Thyroid gland (tissue), 4 donors: ENCODE measurements around the gene P2RY1. TPM values are rescaled to one million over a fixed set of nuclear protein-coding genes. Genes with fewer than 3 reads are reported as not detected.
"Not testable (repeated sequence)": the region's sequence is repeated elsewhere in the genome, so short reads cannot be mapped to it uniquely, and the experiment has no call there.

Experiments used
- DNase-seq, 2 donors: peaks; one replicate each; pipeline ENCODE4 v3.0.0-alpha.2; 2019
- H3K27ac ChIP-seq, 3 donors: fragments of 200-600 bp; sonication (generic); 1 replicate in 2 of 3; 2 replicates in 1 of 3; pipeline ENCODE4 v1.5.1; 2016 to 2019; ENCODE audit warnings: mild to moderate bottlenecking in 1 of 3, moderate library complexity in 1 of 3
- H3K27me3 ChIP-seq: fragments of 200-600 bp; sonication (generic); one replicate; pipeline ENCODE4 v1.5.1; 2019
- H3K36me3 ChIP-seq, 2 donors: fragments of 200-600 bp; sonication (generic); one replicate each; pipeline ENCODE4 v1.5.1; 2016 to 2019
- H3K4me1 ChIP-seq, 2 donors: fragments of 200-600 bp; sonication (generic); one replicate each; pipeline ENCODE4 v1.5.1; 2017 to 2019
- H3K4me3 ChIP-seq, 3 donors: fragments of 200-600 bp; sonication (generic); replicated peaks in 1 of 3; 1 replicate in 2 of 3; 2 replicates in 1 of 3; pipeline ENCODE4 v1.5.1; 2016; ENCODE audit warnings: mild to moderate bottlenecking in 1 of 3
- H3K9me3 ChIP-seq: fragments of 200-600 bp; sonication (generic); one replicate; pipeline ENCODE4 v1.5.1; 2017
- CTCF ChIP-seq, 6 experiments: fragments of 200-600 bp in 3 of 6; fragments of 450-650 bp in 3 of 6; sonication (generic) in 3 of 6; IDR thresholded peaks; one replicate each; pipeline ENCODE4 v1.5.1; 2016 to 2019; ENCODE audit warnings: antibody characterized with exemption in 6 of 6, mild to moderate bottlenecking in 2 of 6, inconsistent platforms in 1 of 6, moderate library complexity in 1 of 6
- POLR2A ChIP-seq, 2 donors: fragments of 450-650 bp; IDR thresholded peaks; one replicate each; pipeline ENCODE4 v1.6.1; 2017; ENCODE audit warnings: antibody characterized with exemption in 2 of 2, mild to moderate bottlenecking in 2 of 2, moderate library complexity in 1 of 2
- WGBS, 2 donors: methylation state at CpG; one replicate each; pipeline ENCODE4 v1.1.5; 2017; 5-methylcytosine and 5-hydroxymethylcytosine counted together
- intact Hi-C: fragments of 100-400 bp; cut with DNase I; formaldehyde crosslinking; loops from one replicate; pipeline ENCODE4 v1.15.1; 2023
- total RNA-seq, 4 donors: library from RNA; depleted of rRNA; stranded (reverse); fragments of >200 nt; gene quantifications; one replicate each; pipeline ENCODE4 v1.2.3, GENCODE V29; 2016

P2RY1 gene
- total RNA-seq, 4 donors from 2014 or later: 2.1 to 4.5 (median 3.1) TPM

GRCh38 chr3:152836269-152836668, 1.3 kb downstream of the P2RY1 start:
- H3K4me3 ChIP-seq: no peak overlapping the region
- H3K27ac ChIP-seq: no peak overlapping the region
- no peaks in the 10 kb centered on the region for H3K27me3 ChIP-seq
- H3K4me1 ChIP-seq: peaks cover 0 to 6% of the 10 kb centered on the region in 2 donors
- WGBS, 2 donors: 84 to 90% methylated on average over 14 of the region's 14 CpGs
- no peaks in the 10 kb centered on the region for H3K36me3 ChIP-seq
- no peak for DNase-seq
- H3K9me3 ChIP-seq: no peaks in the 10 kb centered on the region
- no peak for TF ChIP-seq CTCF (IDR thresholded peaks at IDR 0.05)
- TF ChIP-seq POLR2A (IDR thresholded peaks at IDR 0.05): no peak
- intact Hi-C loops: no loop called here

GRCh38 chr3:152839511-152839910, 4.6 kb downstream of the P2RY1 start:
- WGBS, 2 donors: 83 to 85% methylated on average over 1 of the region's 1 CpG
- H3K27me3 ChIP-seq: no peaks in the 10 kb centered on the region
- H3K4me3 ChIP-seq: no peak overlapping the region
- H3K9me3 ChIP-seq: no peaks in the 10 kb centered on the region
- TF ChIP-seq CTCF (IDR thresholded peaks at IDR 0.05): no peak
- no peak for TF ChIP-seq POLR2A (IDR thresholded peaks at IDR 0.05)
- intact Hi-C loops: no loop called here
- H3K27ac ChIP-seq: no peak overlapping the region
- no peaks in the 10 kb centered on the region for H3K36me3 ChIP-seq
- no peak for DNase-seq
- peaks cover 0 to 6% of the 10 kb centered on the region in 2 donors for H3K4me1 ChIP-seq

- no peak for DNase-seq
- Histone ChIP-seq H3K36me3 (no peaks in the 10 kb centered on the region), H3K27ac (no peak overlapping the region), H3K4me3 (no peak overlapping the region), H3K27me3 (no peaks in the 10 kb centered on the region), H3K4me1 (no peaks in the 10 kb centered on the region), H3K9me3 (no peaks in the 10 kb centered on the region)
- TF ChIP-seq POLR2A (IDR thresholded peaks at IDR 0.05) (no peak), CTCF (IDR thresholded peaks at IDR 0.05) (no peak)
- 64 to 81% methylated on average over 1 of the region's 1 CpG for WGBS, 2 donors
- intact Hi-C loops: no loop called here
These were observed 6.2 kb downstream of the P2RY1 start for GRCh38 chr3:152841131-152841530.

- TF ChIP-seq POLR2A (IDR thresholded peaks at IDR 0.05) (no peak), CTCF (IDR thresholded peaks at IDR 0.05) (no peak)
- DNase-seq: no peak
- no peaks in the 10 kb centered on the region for H3K27me3 ChIP-seq
- no peaks in the 10 kb centered on the region for H3K4me1 ChIP-seq
- no peak overlapping the region for H3K27ac ChIP-seq
- H3K36me3 ChIP-seq: no peaks in the 10 kb centered on the region
- no peak overlapping the region for H3K4me3 ChIP-seq
- H3K9me3 ChIP-seq: no peaks in the 10 kb centered on the region
- intact Hi-C loops: no loop called here
These were observed 7.5 kb downstream of the P2RY1 start for GRCh38 chr3:152842413-152842812.

- no peak for DNase-seq
- no peaks in the 10 kb centered on the region for H3K36me3 ChIP-seq
- intact Hi-C loops: no loop called here
- H3K9me3 ChIP-seq: no peaks in the 10 kb centered on the region
- no peak overlapping the region for H3K4me3 ChIP-seq
- TF ChIP-seq CTCF (IDR thresholded peaks at IDR 0.05) (no peak), POLR2A (IDR thresholded peaks at IDR 0.05) (no peak)
- H3K4me1 ChIP-seq: no peaks in the 10 kb centered on the region
- H3K27me3 ChIP-seq: no peaks in the 10 kb centered on the region
- no peak overlapping the region for H3K27ac ChIP-seq
These were observed 9.0 kb downstream of the P2RY1 start for GRCh38 chr3:152843955-152844354.

- H3K27me3 ChIP-seq, H3K27ac ChIP-seq, DNase-seq, H3K4me1 ChIP-seq, intact Hi-C loops, H3K36me3 ChIP-seq, H3K9me3 ChIP-seq, H3K4me3 ChIP-seq: not testable (repeated sequence)
- 83 to 92% methylated on average over 3 of the region's 3 CpGs for WGBS, 2 donors
These were observed 11.8 kb downstream of the P2RY1 start for GRCh38 chr3:152846572-152847202.

- WGBS, 2 donors: 93 to 97% methylated on average over 1 of the region's 1 CpG
- H3K4me1 ChIP-seq, H3K27ac ChIP-seq, H3K4me3 ChIP-seq, H3K9me3 ChIP-seq, H3K27me3 ChIP-seq, H3K36me3 ChIP-seq, DNase-seq, intact Hi-C loops: not testable (repeated sequence)
These were observed 12.7 kb downstream of the P2RY1 start for GRCh38 chr3:152847599-152847998.
